ENCODE results near the gene UBE3B. TPM values are rescaled to one million over a fixed set of nuclear protein-coding genes. Genes with fewer than 3 reads are reported as not detected.

Gene UBE3B
- total RNA-seq, 1 experiment from 2014 or later, result 48.0 TPM

GRCh38 chr12:109496306-109496705 lies 18.9 kb downstream of the UBE3B start:
- no peak for DNase-seq
- H3K9me2 ChIP-seq (ENCODE audit: insufficient read depth), result no peaks in the 10 kb centered on the region
- TF ChIP-seq EZH2 (IDR thresholded peaks at IDR 0.05; ENCODE audit: low read depth), result no peak
- intact Hi-C loops (cut with micrococcal nuclease; ENCODE audit: unreplicated experiment), result no loop called here
- no peak overlapping the region for H2AFZ ChIP-seq
- POLR2A ChIA-PET (ENCODE audit: unreplicated experiment), result no interaction called here
- H3K36me3 ChIP-seq (ENCODE audit: low read depth), result no peaks in the 10 kb centered on the region
- H3K4me3 ChIP-seq, result no peak overlapping the region
- no peaks in the 10 kb centered on the region for H3K27me3 ChIP-seq (ENCODE audit: insufficient read depth, low read depth)
- H4K20me1 ChIP-seq (ENCODE audit: insufficient read depth), result no peaks in the 10 kb centered on the region
- no peak overlapping the region for H3K27ac ChIP-seq
- no peaks in the 10 kb centered on the region for H3K4me1 ChIP-seq (replicated peaks; ENCODE audit: insufficient read depth)
- no peaks in the 10 kb centered on the region for H3K9me3 ChIP-seq (ENCODE audit: insufficient read depth, low read depth)
- no peaks in the 10 kb centered on the region for H3F3A ChIP-seq (ENCODE audit: insufficient read depth, low read depth)
- no TSS peak for BruUV-seq (replicated peaks)
- no peaks in the 10 kb centered on the region for H3K79me2 ChIP-seq (ENCODE audit: low read depth)
- no peak overlapping the region for H3K4me2 ChIP-seq
- CTCF ChIA-PET, result no interaction called here

GRCh38 chr12:109497675-109498074 lies 20.2 kb downstream of the UBE3B start:
- no peaks in the 10 kb centered on the region for H3F3A ChIP-seq (ENCODE audit: insufficient read depth, low read depth)
- CTCF ChIA-PET, result no interaction called here
- H3K4me3 ChIP-seq, result no peak overlapping the region
- no peak overlapping the region for H3K27ac ChIP-seq
- POLR2A ChIA-PET (ENCODE audit: unreplicated experiment), result no interaction called here
- no peaks in the 10 kb centered on the region for H3K9me3 ChIP-seq (ENCODE audit: insufficient read depth, low read depth)
- H3K4me1 ChIP-seq (replicated peaks; ENCODE audit: insufficient read depth), result no peaks in the 10 kb centered on the region
- no peak for DNase-seq
- no peaks in the 10 kb centered on the region for H3K79me2 ChIP-seq (ENCODE audit: low read depth)
- H3K4me2 ChIP-seq, result no peak overlapping the region
- no peak overlapping the region for H2AFZ ChIP-seq
- 0 out of 2 replicates have a peak, but pooled peaks cover 9% of the 10 kb centered on the region for H3K36me3 ChIP-seq (ENCODE audit: low read depth)
- intact Hi-C loops (cut with micrococcal nuclease; ENCODE audit: unreplicated experiment), result no loop called here
- H3K9me2 ChIP-seq (ENCODE audit: insufficient read depth), result no peaks in the 10 kb centered on the region
- no peaks in the 10 kb centered on the region for H3K27me3 ChIP-seq (ENCODE audit: insufficient read depth, low read depth)
- no peaks in the 10 kb centered on the region for H4K20me1 ChIP-seq (ENCODE audit: insufficient read depth)
- no TSS peak for BruUV-seq (replicated peaks)
- TF ChIP-seq CTCF (conservative IDR thresholded peaks at IDR 0.05), result no peak

DNA sequence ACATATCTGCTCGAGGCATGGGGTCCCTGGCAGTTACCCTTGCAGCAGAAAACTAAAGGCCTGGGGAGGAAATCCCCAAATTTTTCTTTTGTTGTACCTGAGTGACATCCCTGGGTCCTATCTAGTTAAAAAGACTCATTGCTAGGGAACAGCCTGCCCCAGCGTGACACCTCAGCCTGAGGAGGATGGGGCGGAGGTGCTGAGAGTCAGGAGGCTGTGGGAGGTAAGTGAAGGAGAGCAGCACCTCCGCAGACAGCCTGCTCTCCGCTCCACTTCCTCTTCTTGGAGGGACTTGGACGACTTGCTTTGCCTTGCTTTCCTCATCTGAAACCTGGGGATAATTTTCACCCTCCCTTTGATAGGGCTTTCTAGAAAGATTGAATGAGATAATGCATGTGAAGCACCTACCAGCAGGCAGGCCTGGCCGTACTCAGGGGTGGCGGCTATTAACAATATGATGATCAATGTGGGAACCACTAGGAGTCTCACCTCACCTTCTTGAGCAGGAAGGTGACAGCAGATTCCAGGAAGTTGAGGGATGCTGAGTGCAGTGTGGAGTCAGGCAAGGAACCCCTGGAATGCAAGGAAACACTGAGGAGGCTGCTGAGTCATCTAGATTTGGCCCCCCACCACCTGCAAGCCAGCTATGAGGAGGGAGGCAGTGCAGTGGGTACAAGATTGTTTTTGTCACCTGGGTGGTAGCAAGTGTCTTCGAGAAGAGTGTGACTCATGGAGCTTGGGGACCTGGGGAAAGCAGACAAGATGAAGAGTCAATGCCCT lies 23.2 kb downstream of the UBE3B start:
- Histone ChIP-seq H3K4me1 (replicated peaks; ENCODE audit: insufficient read depth) (no peaks in the 10 kb centered on the region), H3K79me2 (ENCODE audit: low read depth) (no peaks in the 10 kb centered on the region), H3K9me2 (ENCODE audit: insufficient read depth) (no peaks in the 10 kb centered on the region), H3K4me2 (no peak overlapping the region), H3K4me3 (no peak overlapping the region), H3K36me3 (ENCODE audit: low read depth) (peaks cover 9% of the 10 kb centered on the region; the same call in 1 of the 2 replicates), H3K27me3 (ENCODE audit: insufficient read depth, low read depth) (no peaks in the 10 kb centered on the region), H3K9me3 (ENCODE audit: insufficient read depth, low read depth) (no peaks in the 10 kb centered on the region), H4K20me1 (ENCODE audit: insufficient read depth) (no peaks in the 10 kb centered on the region), H2AFZ (no peak overlapping the region), H3K27ac (no peak overlapping the region), H3F3A (ENCODE audit: insufficient read depth, low read depth) (no peaks in the 10 kb centered on the region)
- DNase-seq, result no peak
- TF ChIP-seq CTCF (conservative IDR thresholded peaks at IDR 0.05) (no peak), EZH2 (IDR thresholded peaks at IDR 0.05; ENCODE audit: low read depth) (no peak)
- intact Hi-C loops (cut with micrococcal nuclease; ENCODE audit: unreplicated experiment), result no loop called here
- CTCF ChIA-PET, result interaction anchor here (0.6 kb wide), 1 partner anchor 8 kb away, joined by 7 read pairs; no protein-coding TSS in a partner anchor
- POLR2A ChIA-PET (ENCODE audit: unreplicated experiment), result no interaction called here
- BruUV-seq (replicated peaks), result no TSS peak

All from PC-9 (cell line).